Adrenal gland (tissue), 12 donors: Measurements from ENCODE around the gene ATP5PB. TPM values are rescaled to one million over a fixed set of nuclear protein-coding genes. Genes with fewer than 3 reads are reported as not detected.

Experiments used
- DNase-seq, 7 donors: peaks; one replicate each; pipeline ENCODE4 v3.0.0-alpha.2; 2019 to 2020
- H3K27ac ChIP-seq, 5 donors: fragments of 200-600 bp; sonication (generic) in 4 of 5; 1 replicate in 3 of 5; 2 replicates in 2 of 5; pipeline versions ENCODE4 v1.5.1 to v1.8.0; 2016 to 2020; ENCODE audit warnings: mild to moderate bottlenecking in 1 of 5
- H3K27me3 ChIP-seq: fragments of 200-600 bp; 2 replicates; pipeline ENCODE4 v1.8.0; 2021
- H3K36me3 ChIP-seq, 2 donors: fragments of 200-600 bp; replicated peaks in 1 of 2; 1 replicate in 1 of 2; 2 replicates in 1 of 2; pipeline versions ENCODE4 v1.5.1 to v1.8.0; 2018 to 2022
- H3K4me1 ChIP-seq, 2 donors: fragments of 200-600 bp; replicated peaks in 1 of 2; 1 replicate in 1 of 2; 2 replicates in 1 of 2; pipeline versions ENCODE4 v1.5.1 to v1.8.0; 2018 to 2021
- H3K4me3 ChIP-seq, 4 donors: fragments of 200-600 bp; sonication (generic) in 3 of 4; one replicate each; pipeline ENCODE4 v1.5.1; 2016 to 2018
- H3K9me3 ChIP-seq, 3 donors: fragments of 200-600 bp; sonication (generic) in 1 of 3; replicated peaks in 1 of 3; 1 replicate in 2 of 3; 2 replicates in 1 of 3; pipeline versions ENCODE4 v1.5.1 to v1.8.0; 2016 to 2021
- CTCF ChIP-seq, 6 experiments: fragments of 450-650 bp in 4 of 6; fragments of 200-600 bp in 2 of 6; sonication (generic) in 1 of 6; IDR thresholded peaks; 1 replicate in 5 of 6; 2 replicates in 1 of 6; pipeline versions ENCODE4 v1.5.1 to v1.8.0; 2016 to 2021; ENCODE audit warnings: antibody characterized with exemption in 6 of 6, mild to moderate bottlenecking in 2 of 6, moderate library complexity in 1 of 6
- POLR2A ChIP-seq, 2 donors: fragments of 450-650 bp; IDR thresholded peaks; one replicate each; pipeline ENCODE4 v1.6.1; 2017; ENCODE audit warnings: antibody characterized with exemption in 2 of 2, mild to moderate bottlenecking in 2 of 2, moderate library complexity in 1 of 2
- WGBS, 4 donors: extraction: QIAGEN DNeasy Blood & Tissue Kit in 2 of 4; methylation state at CpG; one replicate each; pipeline versions ENCODE4 v1.1.5 to v1.1.7; 2013 to 2017; 5-methylcytosine and 5-hydroxymethylcytosine counted together
- intact Hi-C, 2 donors: fragments of 100-400 bp; cut with DNase I; formaldehyde crosslinking; loops; one replicate each; pipeline versions ENCODE4 v1.14.1 to v1.15.0; 2022 to 2023
- polyA plus RNA-seq, 3 donors: library from polyadenylated mRNA; stranded (reverse); fragments of 200-250 nt in 2 of 3; fragments of 350-450 nt in 1 of 3; fragmentation: Illumina TruSeq in 1 of 3; extraction: RNeasy Lipid Tissue Mini Kit (QIAGEN cat#74804) in 1 of 3; gene quantifications; one replicate each; pipeline ENCODE4 v1.2.3, GENCODE V29; 2013 to 2014
- total RNA-seq, 9 donors: library from RNA; depleted of rRNA in 4 of 9; stranded (reverse); fragments of >200 nt in 4 of 9; fragments of 120-200 nt in 1 of 9; fragmentation: NEBNext Ultra II Directional in 1 of 9; extraction: Animal tissue kit (Norgen Biotek cat#: 25700) in 1 of 9; gene quantifications; one replicate each; pipeline versions ENCODE4 v1.1.0 to v1.2.4, GENCODE V29; 2013 to 2023
- donor health status: healthy with polysubstance abuse.
- donor health status: Bipolar disorder and iron deficiency.
- donor health status: DM: yes; HTN: yes; CAD: no.
- donor health status: DM: no; HTN: no; CAD: no.
- donor health status: DM: no; HTN: no; CAD: no.
- donor health status: DM: yes; HTN: yes; CAD: no.

Gene ATP5PB
- total and polyA plus RNA-seq, 12 donors = 103 to 834 (median 245) TPM

- TF ChIP-seq POLR2A (IDR thresholded peaks at IDR 0.05) (no peak), CTCF (IDR thresholded peaks at IDR 0.05) (no peak)
- no peaks in the 10 kb centered on the region for H3K9me3 ChIP-seq
- DNase-seq = no peak
- H3K4me1 ChIP-seq = no peaks in the 10 kb centered on the region
- intact Hi-C loops = no loop called here
- H3K36me3 ChIP-seq = no peaks in the 10 kb centered on the region
- H3K27me3 ChIP-seq = no peaks in the 10 kb centered on the region
- 79 to 81% (median 80%) methylated on average over 5 of the region's 5 CpGs for WGBS, 4 donors
- no peak overlapping the region for H3K4me3 ChIP-seq
- H3K27ac ChIP-seq = no peak overlapping the region
Observed at GRCh38 chr1:111420377-111420776, 28.9 kb upstream of the ATP5PB start.

DNA sequence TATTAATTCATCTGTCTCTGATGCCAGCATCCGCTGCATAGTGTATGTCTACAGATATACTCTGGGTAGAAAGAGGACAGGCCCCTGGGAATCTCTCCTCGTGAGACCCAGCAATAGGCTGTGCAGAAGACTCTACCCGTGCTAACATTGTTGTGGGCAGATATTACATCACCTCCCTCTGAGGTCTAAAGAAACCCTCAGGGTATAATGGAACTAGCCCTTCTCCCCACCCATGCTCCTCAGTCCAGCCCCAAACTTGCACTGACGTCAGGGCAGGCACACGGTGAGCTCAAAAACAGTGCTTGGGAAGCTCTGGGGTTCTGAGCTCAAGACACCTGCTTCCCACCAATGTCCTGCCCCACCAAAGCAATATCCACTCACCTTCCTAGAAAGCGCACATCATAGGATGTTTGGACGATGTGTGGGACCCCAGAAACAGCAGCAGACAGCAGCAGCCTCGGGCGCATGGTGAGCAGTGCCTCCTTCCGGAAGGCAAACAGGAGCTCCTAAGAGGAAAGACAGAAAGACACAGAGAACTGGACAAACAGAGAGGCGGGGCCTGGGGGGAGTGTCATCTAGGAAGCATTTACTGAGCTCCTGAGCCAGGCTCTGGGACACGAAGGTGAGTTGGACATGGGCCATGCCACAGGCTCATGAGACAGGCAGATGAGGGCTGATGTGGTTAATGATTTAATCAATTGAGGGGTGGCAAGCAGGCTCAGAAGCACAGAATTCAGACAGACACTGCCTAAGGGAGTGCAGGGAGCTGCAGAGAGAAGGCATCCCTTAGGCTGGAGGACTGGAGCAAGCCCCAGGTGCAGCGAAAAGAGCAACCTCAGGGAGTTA lies 26.5 kb upstream of the ATP5PB start:
- Histone ChIP-seq H3K4me1 (no peaks in the 10 kb centered on the region), H3K9me3 (no peaks in the 10 kb centered on the region), H3K4me3 (no peak overlapping the region), H3K36me3 (no peaks in the 10 kb centered on the region), H3K27ac (no peak overlapping the region), H3K27me3 (no peaks in the 10 kb centered on the region)
- intact Hi-C loops = no loop called here
- no peak for DNase-seq
- WGBS, 4 donors = 83 to 86% (median 84%) methylated on average over 13 of the region's 13 CpGs
- no peak for TF ChIP-seq CTCF (IDR thresholded peaks at IDR 0.05)
- no peak for TF ChIP-seq POLR2A (IDR thresholded peaks at IDR 0.05)

- DNase-seq = no peak
Observed at GRCh38 chr1:111424281-111424680, 25.0 kb upstream of the ATP5PB start.

DNA sequence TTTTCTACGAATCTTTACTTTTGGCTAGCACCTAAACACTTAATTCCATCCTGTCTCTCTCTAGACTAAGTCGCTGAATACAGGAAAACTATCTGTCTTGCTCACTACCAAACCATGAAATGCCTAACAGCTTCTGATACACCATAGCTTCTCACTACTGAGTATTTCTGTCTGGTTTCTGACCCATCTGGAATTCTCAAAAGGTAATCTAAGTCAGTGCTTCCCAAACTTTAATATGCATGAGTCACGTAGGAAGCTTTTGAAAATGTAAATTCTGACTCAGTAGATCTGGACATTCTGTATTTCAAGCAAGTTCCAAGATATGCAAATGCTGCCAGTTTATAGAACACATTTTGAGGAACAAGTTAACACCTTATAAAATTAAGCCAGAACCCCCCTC lies 12.5 kb upstream of the ATP5PB start:
- no peaks in the 10 kb centered on the region for H3K27me3 ChIP-seq
- no peak for TF ChIP-seq POLR2A (IDR thresholded peaks at IDR 0.05)
- no peak overlapping the region for H3K4me3 ChIP-seq
- H3K36me3 ChIP-seq = peaks cover 0 to 35% of the 10 kb centered on the region in 2 donors
- no peak overlapping the region for H3K27ac ChIP-seq
- no peak for DNase-seq
- H3K4me1 ChIP-seq = no peaks in the 10 kb centered on the region
- H3K9me3 ChIP-seq = no peaks in the 10 kb centered on the region
- WGBS, 4 donors = 65 to 77% (median 73%) methylated on average over 3 of the region's 3 CpGs
- intact Hi-C loops = no loop called here

More at GRCh38 chr1:111424281-111424680, 25.0 kb upstream of the ATP5PB start:
- H3K27ac ChIP-seq = no peak overlapping the region
- intact Hi-C loops = no loop called here
- no peaks in the 10 kb centered on the region for H3K9me3 ChIP-seq
- no peaks in the 10 kb centered on the region for H3K4me1 ChIP-seq
- H3K27me3 ChIP-seq = no peaks in the 10 kb centered on the region
- 92 to 96% (median 93%) methylated on average over 2 to 3 of the region's 3 CpGs for WGBS, 4 donors
- TF ChIP-seq CTCF (IDR thresholded peaks at IDR 0.05) (no peak), POLR2A (IDR thresholded peaks at IDR 0.05) (no peak)
- H3K36me3 ChIP-seq = no peaks in the 10 kb centered on the region
- no peak overlapping the region for H3K4me3 ChIP-seq
